ENCODE data around the gene ADAM33. TPM values are rescaled to one million over a fixed set of nuclear protein-coding genes. Genes with fewer than 3 reads are reported as not detected.

ADAM33 gene
- total RNA-seq, 1 donor from 2014 or later = 87.4 TPM

GRCh38 chr20:3659492-3660261 lies 22.1 kb downstream of the ADAM33 start:
- Mint-ChIP-seq H3K9me3 (no peaks in the 10 kb centered on the region), H3K36me3 (peaks cover 1% of the 10 kb centered on the region), H3K27me3 (ENCODE audit: low read depth) (peaks cover 48% of the 10 kb centered on the region), H3K27ac (no peak overlapping the region), H3K4me3 (peak overlapping the region; percentile 28), H3K4me1 (peaks cover 9% of the 10 kb centered on the region)
- DNase-seq (ENCODE audit: low spot score in 2 of 2, unreplicated experiment in 2 of 2) = peak in 1 of 2 experiments; percentile 36
- TF ChIP-seq, protein P1, sequence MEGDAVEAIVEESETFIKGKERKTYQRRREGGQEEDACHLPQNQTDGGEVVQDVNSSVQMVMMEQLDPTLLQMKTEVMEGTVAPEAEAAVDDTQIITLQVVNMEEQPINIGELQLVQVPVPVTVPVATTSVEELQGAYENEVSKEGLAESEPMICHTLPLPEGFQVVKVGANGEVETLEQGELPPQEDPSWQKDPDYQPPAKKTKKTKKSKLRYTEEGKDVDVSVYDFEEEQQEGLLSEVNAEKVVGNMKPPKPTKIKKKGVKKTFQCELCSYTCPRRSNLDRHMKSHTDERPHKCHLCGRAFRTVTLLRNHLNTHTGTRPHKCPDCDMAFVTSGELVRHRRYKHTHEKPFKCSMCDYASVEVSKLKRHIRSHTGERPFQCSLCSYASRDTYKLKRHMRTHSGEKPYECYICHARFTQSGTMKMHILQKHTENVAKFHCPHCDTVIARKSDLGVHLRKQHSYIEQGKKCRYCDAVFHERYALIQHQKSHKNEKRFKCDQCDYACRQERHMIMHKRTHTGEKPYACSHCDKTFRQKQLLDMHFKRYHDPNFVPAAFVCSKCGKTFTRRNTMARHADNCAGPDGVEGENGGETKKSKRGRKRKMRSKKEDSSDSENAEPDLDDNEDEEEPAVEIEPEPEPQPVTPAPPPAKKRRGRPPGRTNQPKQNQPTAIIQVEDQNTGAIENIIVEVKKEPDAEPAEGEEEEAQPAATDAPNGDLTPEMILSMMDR (IDR thresholded peaks at IDR 0.05; ENCODE audit: unreplicated experiment) = no peak

- H3K36me3 Mint-ChIP-seq = peaks cover 1% of the 10 kb centered on the region
- no peak overlapping the region for H3K27ac Mint-ChIP-seq
- H3K9me3 Mint-ChIP-seq = no peaks in the 10 kb centered on the region
- H3K27me3 Mint-ChIP-seq (ENCODE audit: low read depth) = peaks cover 46% of the 10 kb centered on the region
- peak in 1 of 2 experiments; percentile 27 for DNase-seq (ENCODE audit: low spot score in 2 of 2, unreplicated experiment in 2 of 2)
- peaks cover 14% of the 10 kb centered on the region for H3K4me1 Mint-ChIP-seq
- TF ChIP-seq, protein P1 (IDR thresholded peaks at IDR 0.05; ENCODE audit: unreplicated experiment) = no peak
- H3K4me3 Mint-ChIP-seq = no peak overlapping the region
These were observed 22.9 kb downstream of the ADAM33 start for GRCh38 chr20:3658716-3659491.

DNA sequence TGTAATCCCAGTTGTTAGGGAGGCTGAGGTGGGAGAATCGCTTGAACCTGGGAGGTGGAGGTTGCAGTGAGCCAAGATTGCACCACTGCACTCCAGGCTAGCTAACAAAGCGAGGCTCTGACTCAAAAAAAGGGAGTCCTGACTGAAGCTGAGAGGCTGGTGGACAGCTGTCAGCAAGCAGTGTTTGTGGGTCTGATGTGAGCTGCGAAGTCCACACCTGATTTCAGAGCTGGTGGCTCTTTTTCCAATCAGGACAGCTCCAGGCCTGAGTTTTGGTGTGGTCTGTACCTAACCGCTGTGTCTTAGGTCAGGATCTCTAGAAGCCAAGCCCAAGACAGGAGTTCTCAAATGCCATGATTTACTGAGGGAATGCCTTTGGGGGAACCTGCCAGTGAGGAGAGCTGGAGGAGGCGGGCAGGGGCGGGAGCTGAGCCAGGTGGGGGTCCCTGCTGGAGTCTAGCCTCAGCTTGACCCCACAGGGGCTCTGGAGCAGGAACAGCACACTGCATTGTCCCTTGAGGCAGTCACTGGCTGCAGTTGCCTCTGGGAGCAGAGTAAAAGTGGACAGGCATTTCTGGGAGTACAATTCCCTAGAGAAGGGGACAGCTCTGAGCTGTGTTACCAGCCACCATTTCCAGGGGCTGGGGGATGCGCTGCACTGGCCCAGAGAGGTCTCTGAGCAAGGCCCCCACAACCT lies 23.6 kb downstream of the ADAM33 start:
- peaks cover 1% of the 10 kb centered on the region for H3K36me3 Mint-ChIP-seq
- TF ChIP-seq, protein P1 (IDR thresholded peaks at IDR 0.05; ENCODE audit: unreplicated experiment) = no peak
- H3K27ac Mint-ChIP-seq = no peak overlapping the region
- H3K4me1 Mint-ChIP-seq = peaks cover 17% of the 10 kb centered on the region
- no peak overlapping the region for H3K4me3 Mint-ChIP-seq
- peak in 1 of 2 experiments; percentile 30 for DNase-seq (ENCODE audit: low spot score in 2 of 2, unreplicated experiment in 2 of 2)
- H3K27me3 Mint-ChIP-seq (ENCODE audit: low read depth) = peaks cover 40% of the 10 kb centered on the region
- H3K9me3 Mint-ChIP-seq = no peaks in the 10 kb centered on the region

DNA sequence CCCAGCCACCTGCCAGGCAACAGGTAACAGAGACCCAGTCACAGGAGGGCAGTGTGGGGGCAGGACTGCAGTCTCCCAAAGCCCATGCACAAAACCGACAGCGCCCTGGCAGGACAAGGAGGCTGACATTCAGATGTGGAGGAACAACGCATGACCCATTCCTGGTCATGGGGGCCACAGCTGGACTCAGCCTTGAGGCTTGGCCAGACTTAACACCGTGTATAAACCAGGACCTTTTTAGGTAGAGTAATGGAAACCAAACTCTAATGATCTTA lies 26.7 kb downstream of the ADAM33 start:
- DNase-seq (ENCODE audit: low spot score in 2 of 2, unreplicated experiment in 2 of 2) = peak in 1 of 2 experiments; percentile 14
- H3K27me3 Mint-ChIP-seq (ENCODE audit: low read depth) = peaks cover 15% of the 10 kb centered on the region
- no peaks in the 10 kb centered on the region for H3K9me3 Mint-ChIP-seq
- TF ChIP-seq, protein P1 (IDR thresholded peaks at IDR 0.05; ENCODE audit: unreplicated experiment) = no peak
- H3K4me3 Mint-ChIP-seq = no peak overlapping the region
- H3K27ac Mint-ChIP-seq = no peak overlapping the region
- peaks cover 17% of the 10 kb centered on the region for H3K4me1 Mint-ChIP-seq
- peaks cover 5% of the 10 kb centered on the region for H3K36me3 Mint-ChIP-seq

DNA sequence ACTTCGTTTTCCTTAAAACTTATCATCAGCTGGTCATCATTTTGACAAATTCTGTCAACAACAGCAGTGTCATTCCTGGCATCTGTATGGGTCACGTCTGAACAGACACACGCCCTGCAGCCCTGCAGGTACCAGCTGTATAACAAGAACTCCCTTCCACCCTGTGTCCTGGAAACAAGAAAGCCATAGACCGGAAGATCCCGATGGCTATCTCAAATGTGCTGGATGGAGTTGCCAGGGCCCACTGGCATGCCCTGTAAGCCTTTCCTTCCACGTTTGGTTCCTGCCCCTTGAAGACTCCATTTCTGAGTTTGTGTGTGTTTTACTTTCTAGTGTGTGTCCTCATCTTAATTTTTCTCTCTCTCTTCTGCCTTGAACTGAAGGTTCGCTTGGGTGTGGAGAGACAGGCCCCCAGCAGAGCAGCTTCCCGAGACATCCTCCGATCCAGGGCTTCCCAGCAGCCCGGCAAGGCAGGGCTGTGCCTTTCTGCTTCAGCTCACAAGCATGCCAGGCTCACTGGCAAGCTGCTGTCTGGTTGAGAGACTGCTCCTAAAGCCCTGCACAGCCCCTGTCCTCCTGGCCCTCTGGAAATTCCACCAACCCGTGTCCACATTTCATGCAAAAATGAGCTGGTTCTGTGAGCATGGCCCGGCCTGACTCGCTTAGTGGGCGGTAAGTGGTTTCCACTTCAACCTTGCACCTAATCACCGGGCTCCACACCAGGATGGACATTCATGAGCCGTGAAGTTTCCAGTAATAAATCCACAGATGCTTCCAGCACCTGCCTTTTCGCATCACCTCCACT lies 27.3 kb downstream of the ADAM33 start:
- H3K4me1 Mint-ChIP-seq = peaks cover 17% of the 10 kb centered on the region
- H3K27me3 Mint-ChIP-seq (ENCODE audit: low read depth) = peaks cover 10% of the 10 kb centered on the region
- peak overlapping the region; percentile 6 for H3K27ac Mint-ChIP-seq
- no peaks in the 10 kb centered on the region for H3K9me3 Mint-ChIP-seq
- DNase-seq (ENCODE audit: low spot score in 2 of 2, unreplicated experiment in 2 of 2) = no peak
- no peak overlapping the region for H3K4me3 Mint-ChIP-seq
- TF ChIP-seq, protein P1 (IDR thresholded peaks at IDR 0.05; ENCODE audit: unreplicated experiment) = no peak
- H3K36me3 Mint-ChIP-seq = peaks cover 6% of the 10 kb centered on the region

Data from mesothelial cell of epicardium (in vitro differentiated cells).